Measurements from ENCODE around the gene CREBBP. TPM values are rescaled to one million over a fixed set of nuclear protein-coding genes. Genes with fewer than 3 reads are reported as not detected.

CREBBP gene
- total RNA-seq, 1 donor from 2014 or later: 84.7 TPM

GRCh38 chr16:3858801-3859200 lies 21.7 kb downstream of the CREBBP start:
- H3K27me3 Mint-ChIP-seq (ENCODE audit: low read depth): no peaks in the 10 kb centered on the region
- no peak for DNase-seq (ENCODE audit: low read depth, low spot score)
- H3K4me1 Mint-ChIP-seq: peaks cover 57% of the 10 kb centered on the region
- H3K4me3 Mint-ChIP-seq: no peak overlapping the region
- no peaks in the 10 kb centered on the region for H3K9me3 Mint-ChIP-seq
- TF ChIP-seq, protein P1, sequence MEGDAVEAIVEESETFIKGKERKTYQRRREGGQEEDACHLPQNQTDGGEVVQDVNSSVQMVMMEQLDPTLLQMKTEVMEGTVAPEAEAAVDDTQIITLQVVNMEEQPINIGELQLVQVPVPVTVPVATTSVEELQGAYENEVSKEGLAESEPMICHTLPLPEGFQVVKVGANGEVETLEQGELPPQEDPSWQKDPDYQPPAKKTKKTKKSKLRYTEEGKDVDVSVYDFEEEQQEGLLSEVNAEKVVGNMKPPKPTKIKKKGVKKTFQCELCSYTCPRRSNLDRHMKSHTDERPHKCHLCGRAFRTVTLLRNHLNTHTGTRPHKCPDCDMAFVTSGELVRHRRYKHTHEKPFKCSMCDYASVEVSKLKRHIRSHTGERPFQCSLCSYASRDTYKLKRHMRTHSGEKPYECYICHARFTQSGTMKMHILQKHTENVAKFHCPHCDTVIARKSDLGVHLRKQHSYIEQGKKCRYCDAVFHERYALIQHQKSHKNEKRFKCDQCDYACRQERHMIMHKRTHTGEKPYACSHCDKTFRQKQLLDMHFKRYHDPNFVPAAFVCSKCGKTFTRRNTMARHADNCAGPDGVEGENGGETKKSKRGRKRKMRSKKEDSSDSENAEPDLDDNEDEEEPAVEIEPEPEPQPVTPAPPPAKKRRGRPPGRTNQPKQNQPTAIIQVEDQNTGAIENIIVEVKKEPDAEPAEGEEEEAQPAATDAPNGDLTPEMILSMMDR (conservative IDR thresholded peaks at IDR 0.05): no peak
- H3K27ac Mint-ChIP-seq (ENCODE audit: unreplicated experiment): no peak overlapping the region
- no peaks in the 10 kb centered on the region for H3K36me3 Mint-ChIP-seq (ENCODE audit: low read depth)

DNA sequence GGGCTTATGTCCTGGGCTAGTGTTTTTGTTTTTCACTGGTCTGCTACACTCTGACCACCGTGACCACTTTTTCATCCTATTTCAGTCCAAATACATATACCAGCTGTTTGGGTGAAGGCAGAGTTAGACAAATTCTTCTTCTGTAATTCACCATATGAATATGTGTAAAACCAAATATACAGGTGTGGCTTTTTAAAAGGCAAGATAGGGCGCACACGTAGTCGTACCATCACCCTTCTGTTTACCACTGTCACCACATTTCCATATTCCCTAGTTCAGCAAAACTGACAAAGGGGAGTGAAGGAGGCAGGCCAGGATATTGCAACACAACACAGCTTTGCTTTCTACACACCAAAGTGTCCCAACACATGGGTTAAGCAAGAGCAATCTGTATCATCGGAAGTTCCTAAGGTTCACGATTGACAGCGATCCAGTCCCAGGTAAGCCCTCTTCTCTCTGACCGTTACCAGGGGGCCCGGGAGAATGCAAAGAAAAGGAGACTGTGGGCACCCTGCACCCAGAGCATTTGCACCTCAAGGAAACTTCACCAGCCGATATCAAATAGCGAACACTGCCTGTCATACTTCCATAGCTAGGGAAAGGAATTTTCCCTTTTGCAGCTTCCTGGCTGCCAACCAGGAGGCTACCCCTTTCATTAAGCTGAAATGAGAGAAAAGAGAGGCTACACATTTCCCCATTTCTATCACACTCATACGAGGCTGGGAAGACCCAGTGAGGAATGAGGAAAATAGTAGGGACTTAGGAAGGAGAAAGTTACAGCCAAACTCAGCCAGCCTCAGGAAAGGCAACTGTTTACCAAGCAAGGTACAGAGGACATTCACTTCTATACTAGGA lies 23.1 kb downstream of the CREBBP start:
- Mint-ChIP-seq H3K4me1 (peaks cover 56% of the 10 kb centered on the region), H3K27ac (ENCODE audit: unreplicated experiment) (no peak overlapping the region), H3K4me3 (no peak overlapping the region), H3K9me3 (no peaks in the 10 kb centered on the region), H3K27me3 (ENCODE audit: low read depth) (no peaks in the 10 kb centered on the region), H3K36me3 (ENCODE audit: low read depth) (no peaks in the 10 kb centered on the region)
- DNase-seq (ENCODE audit: low read depth, low spot score): no peak
- TF ChIP-seq, protein P1 (conservative IDR thresholded peaks at IDR 0.05): no peak

DNA sequence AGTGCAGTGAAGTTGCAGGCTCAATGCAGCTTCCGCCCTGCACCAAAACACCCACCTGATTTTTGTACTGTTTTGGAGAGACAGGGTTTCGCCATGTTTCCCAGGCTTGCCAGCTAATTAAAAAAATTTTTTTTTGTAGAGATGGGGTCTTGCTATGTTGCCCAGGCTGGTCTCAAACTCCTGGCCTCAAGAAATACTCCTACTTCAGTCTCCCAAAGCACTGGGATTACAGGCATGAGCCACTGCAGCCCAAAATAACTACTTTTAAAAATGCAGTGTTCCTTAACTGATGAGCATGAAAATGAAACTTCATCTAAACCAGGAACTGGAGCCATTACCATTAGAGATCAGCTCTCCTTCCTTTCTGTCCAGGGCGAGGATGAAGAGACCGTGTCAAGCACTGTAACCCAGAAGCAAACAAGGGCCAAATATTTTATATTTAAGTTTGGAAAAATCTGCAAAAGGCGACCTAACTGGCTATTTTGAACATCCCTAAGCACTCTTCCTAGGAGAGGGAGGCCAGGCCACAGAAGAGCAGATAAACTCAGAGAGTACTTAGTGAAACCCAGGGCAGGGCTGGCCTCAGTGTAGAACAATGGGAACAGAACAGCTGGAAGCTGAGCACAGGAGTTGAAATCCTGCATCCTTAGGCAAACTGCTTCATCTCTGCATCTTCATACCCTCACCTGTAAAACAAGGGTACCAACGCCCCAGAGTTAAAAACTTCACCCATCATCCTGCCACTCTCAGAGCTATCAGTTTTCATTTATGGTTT lies 24.0 kb downstream of the CREBBP start:
- no peak overlapping the region for H3K4me3 Mint-ChIP-seq
- H3K27ac Mint-ChIP-seq (ENCODE audit: unreplicated experiment): no peak overlapping the region
- H3K9me3 Mint-ChIP-seq: no peaks in the 10 kb centered on the region
- no peaks in the 10 kb centered on the region for H3K27me3 Mint-ChIP-seq (ENCODE audit: low read depth)
- no peak for DNase-seq (ENCODE audit: low read depth, low spot score)
- peaks cover 48% of the 10 kb centered on the region for H3K4me1 Mint-ChIP-seq
- TF ChIP-seq, protein P1 (conservative IDR thresholded peaks at IDR 0.05): no peak
- no peaks in the 10 kb centered on the region for H3K36me3 Mint-ChIP-seq (ENCODE audit: low read depth)

DNA sequence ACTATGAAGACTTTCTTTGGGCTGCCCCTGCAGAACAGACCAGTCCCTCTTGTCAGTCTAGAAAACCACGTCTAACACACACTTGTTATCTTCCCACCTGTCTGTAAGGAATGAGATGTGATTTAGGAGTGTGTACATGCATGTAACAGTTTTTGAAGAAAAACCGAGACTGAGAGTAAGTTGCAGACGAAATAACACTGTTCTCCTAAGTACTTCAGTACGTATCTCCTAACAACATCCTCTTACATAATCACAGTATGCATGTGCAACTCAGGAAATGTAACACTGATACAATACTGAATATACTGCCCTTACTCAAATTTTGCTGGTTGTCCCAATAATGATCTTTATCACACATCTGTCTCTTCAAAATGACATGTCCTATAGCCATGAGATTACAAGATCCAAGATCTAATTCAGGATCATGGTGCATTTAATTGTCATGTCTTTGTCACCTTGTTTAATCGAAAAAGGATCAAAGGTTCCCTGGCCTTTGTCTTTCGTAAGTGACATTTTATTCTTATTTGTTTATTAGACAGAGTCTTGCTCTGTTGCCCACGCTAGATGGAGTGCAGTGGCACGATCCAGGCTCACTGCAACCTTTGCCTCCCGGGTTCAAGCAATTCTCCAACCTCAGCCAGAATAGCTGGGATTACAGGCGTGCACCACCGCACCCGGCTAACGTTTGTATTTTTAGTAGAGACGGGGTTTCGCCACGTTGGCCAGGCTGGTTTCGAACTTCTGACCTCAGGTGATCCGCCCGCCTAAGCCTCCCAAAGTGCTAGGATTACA lies 25.6 kb downstream of the CREBBP start:
- Mint-ChIP-seq H3K27me3 (ENCODE audit: low read depth) (no peaks in the 10 kb centered on the region), H3K9me3 (no peaks in the 10 kb centered on the region), H3K4me1 (peaks cover 39% of the 10 kb centered on the region), H3K27ac (ENCODE audit: unreplicated experiment) (peak overlapping the region; percentile 78), H3K36me3 (ENCODE audit: low read depth) (no peaks in the 10 kb centered on the region), H3K4me3 (no peak overlapping the region)
- TF ChIP-seq, protein P1 (conservative IDR thresholded peaks at IDR 0.05): no peak
- DNase-seq (ENCODE audit: low read depth, low spot score): no peak

DNA sequence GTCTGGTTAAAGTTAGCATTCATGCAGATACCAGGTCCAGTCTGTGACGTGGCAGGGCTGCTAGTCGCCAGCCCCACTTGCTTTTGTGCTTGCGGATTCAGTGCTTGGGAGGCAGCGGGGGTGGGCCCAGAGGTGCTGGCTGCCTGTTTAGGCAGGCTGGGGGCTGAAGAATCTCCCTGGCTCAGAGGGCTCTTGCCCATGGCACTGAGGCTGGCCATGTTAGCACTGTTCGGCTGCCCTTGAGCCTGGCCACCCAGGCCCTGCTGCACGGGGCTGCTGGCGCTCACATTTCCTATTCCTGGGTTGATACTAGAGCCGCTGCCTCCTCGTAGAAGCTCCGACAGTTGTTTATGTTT lies 30.0 kb downstream of the CREBBP start:
- H3K27me3 Mint-ChIP-seq (ENCODE audit: low read depth): no peaks in the 10 kb centered on the region
- H3K27ac Mint-ChIP-seq (ENCODE audit: unreplicated experiment): no peak overlapping the region
- no peaks in the 10 kb centered on the region for H3K9me3 Mint-ChIP-seq

More for the DNA sequence above, 30.0 kb downstream of the CREBBP start:
- DNase-seq (ENCODE audit: low read depth, low spot score): no peak
- H3K4me3 Mint-ChIP-seq: no peak overlapping the region
- peaks cover 5% of the 10 kb centered on the region for H3K36me3 Mint-ChIP-seq (ENCODE audit: low read depth)
- peaks cover 30% of the 10 kb centered on the region for H3K4me1 Mint-ChIP-seq
- TF ChIP-seq, protein P1 (conservative IDR thresholded peaks at IDR 0.05): no peak

Data from neural crest cell (in vitro differentiated cells).